HG02623 (cell line): ENCODE measurements around the gene FAM43B.
"Not testable (repeated sequence)": the region's sequence is repeated elsewhere in the genome, so short reads cannot be mapped to it uniquely, and the experiment has no call there.

ENCODE experiments used
- ATAC-seq: cut with Tn5 transposase; IDR thresholded peaks from one replicate; pipeline ENCODE4 v1.9.1; 2021; ENCODE audit warnings: moderate library complexity; ENCODE audit not compliant: unreplicated experiment

Gene FAM43B

DNA sequence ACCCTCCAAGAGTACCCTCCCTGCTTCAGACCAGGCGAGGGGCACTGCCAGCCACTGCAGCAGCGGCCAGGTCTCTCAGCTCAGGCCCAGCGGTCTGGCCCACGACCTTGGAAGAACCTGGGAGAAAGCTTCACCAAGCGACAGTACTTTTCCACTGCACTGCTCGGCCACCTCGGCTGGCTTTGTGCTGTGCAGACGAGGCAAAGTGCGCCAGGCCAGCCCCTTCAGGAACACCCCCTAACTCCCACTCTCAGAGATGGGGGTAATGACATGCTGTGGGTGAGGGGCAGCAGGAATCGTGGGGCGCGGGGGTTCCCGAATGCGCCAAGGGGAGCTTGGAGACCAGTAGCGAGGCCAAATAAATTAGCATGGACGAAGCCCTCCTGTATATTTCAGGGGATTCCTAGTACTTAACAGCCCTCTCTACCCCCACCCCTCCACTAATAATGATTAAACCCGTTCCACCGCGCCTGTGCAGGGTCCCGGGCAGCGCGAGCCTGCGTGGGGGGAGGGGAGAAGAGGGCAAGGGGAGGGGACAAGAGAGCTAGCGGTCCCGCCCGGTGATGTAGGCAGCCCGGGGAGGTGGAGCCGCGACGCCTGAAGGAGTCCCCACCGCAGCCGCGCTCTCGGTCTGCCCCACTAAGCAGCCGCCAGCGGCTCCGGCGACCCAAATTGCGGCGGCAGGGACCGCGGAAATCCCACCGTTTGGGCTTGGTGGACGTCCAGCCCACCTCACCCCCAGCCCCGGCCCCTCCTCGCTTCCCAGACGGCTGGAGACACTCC is at the start of gene FAM43B:
FAM43B (plus strand) TSS at position 629 of the 783 bp plus-strand sequence. CDS start 401 bp downstream, outside the sequence.
- no peak for ATAC-seq

DNA sequence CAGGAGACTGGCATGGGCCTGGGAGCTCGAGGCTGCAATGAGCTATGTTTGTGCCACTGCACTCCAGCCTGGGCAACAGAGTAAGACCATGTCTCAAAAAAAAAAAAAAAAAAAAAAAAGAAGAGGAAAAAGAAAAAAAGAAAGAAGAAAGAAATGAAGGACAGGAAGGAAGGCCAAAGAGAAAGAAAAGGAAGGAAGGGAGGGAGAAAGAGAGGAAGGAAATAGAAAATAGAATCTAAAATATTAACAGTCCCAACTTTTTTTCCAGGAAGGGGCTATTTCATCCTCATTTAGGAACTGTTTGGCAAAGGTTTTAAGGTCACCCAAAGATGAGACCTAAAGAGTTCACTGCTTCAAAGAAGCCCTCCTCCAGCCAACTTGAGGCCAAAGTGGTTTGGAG is 46.9 kb upstream of the FAM43B start:
- no peak for ATAC-seq

DNA sequence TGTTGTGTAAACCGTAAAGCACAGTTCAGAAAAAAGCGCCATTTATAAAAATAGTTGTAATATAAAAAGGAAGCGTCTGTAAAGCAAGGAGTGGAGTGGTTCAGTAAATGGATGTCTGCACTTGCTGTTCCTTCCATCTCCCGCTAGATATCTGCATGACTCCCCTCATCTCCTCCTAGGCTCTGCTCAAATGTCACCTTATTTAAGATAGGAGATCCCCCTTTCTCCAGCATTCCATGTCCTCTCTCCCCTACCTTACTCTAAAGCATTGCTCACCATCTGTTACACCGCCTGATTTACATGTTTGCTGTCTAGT is 45.2 kb upstream of the FAM43B start:
- ATAC-seq, result peak; percentile 14

GRCh38 chr1:20507564-20508410 is 44.6 kb upstream of the FAM43B start, which contains the start of gene MUL1:
Gene MUL1 (minus strand): TSS chr1:20508151. CDS start chr1:20508024, 127 bp downstream.
- peak; percentile 93 for ATAC-seq

DNA sequence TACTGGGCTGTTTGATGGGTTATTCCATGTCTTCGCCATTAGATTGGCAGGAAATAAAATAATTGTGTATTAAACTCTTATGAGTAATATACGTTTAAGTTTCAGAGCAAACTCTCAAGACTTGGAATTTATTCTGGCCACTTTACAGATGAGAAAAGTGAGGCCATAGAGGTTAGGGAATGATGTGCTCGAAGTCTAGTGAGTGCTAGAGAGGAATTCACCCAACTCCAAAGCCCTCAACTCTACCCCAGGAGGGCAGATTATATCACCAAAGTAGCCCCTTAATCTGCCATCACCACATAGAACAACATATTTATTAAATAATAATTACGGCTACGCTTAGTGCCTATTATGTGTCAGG is 44.0 kb upstream of the FAM43B start:
- ATAC-seq, result no peak

- ATAC-seq, result no peak
Measured at GRCh38 chr1:20511518-20512428, 40.6 kb upstream of the FAM43B start.

DNA sequence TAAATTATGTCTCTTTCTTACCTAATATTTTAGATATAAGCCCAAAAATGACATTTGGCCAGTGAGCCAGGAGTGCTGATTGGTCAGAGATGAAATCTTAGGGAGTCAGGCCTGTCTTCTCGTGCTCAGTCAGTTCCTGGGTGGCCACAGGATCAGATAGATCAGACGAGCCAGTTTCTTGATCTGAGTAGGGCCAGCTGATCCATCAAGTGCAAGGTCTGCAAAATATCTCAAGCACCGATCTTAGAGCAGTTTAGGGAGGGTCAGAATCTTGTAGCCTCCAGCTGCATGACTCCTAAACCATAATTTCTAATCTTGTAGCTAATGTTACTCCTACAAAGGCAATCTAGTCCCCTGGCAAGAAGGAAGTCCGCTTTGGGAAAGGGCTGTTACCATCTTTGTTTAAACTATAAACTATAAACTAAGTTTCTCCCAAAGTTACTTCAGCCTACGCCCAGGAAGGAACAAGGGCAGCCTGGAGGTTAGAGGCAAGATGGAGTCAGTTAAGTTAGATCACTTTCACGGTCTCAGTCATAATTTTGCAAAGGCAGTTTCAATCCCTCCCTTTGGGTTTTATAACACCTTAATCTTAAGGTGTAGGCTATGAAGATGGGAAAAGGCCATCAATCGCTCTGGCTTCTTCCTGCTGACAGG is 32.6 kb upstream of the FAM43B start:
- ATAC-seq, result not testable (repeated sequence)

GRCh38 chr1:20521960-20522861 is 30.2 kb upstream of the FAM43B start:
- ATAC-seq, result no peak

- no peak for ATAC-seq
Measured at GRCh38 chr1:20526267-20526666, 26.1 kb upstream of the FAM43B start.

DNA sequence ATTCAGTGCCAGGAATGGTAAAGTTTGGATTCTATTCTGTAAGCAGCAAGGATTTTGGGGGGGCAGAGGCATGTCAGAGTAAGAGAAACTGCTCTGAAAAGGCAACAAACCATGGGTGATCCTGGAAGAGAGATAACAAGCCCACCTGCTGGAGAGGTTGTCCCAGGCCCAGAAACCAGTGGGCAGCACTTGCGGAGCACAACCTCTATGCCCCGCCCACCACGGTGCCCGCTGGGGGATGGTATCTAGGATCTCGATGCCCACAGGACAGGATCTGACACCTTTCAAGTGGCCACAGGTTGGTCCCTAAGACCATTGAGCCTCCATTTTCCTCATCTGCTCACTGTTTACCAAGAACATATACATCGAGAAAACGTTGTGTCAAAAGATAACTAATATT is 24.2 kb upstream of the FAM43B start:
- no peak for ATAC-seq

DNA sequence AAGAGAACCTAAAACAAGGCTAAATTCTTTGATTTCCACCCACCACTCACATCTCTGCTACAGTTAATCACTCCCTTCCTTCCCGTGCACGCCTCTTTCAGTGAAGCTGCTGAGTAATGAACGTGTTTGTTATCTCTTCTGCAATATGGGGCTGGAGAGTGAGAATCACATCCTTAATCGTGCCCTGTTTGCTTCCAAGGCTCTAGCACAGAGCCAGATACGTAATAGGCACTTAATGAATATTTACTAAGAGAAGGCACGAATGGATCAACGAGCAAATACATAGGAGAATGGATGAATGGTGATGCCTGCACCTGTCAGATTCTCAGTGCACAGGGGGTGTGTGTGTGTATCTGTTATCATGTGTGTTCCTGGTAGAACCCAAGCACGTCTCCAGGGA is 22.1 kb upstream of the FAM43B start:
- ATAC-seq, result no peak

- no peak for ATAC-seq
Measured at GRCh38 chr1:20530901-20531300, 21.5 kb upstream of the FAM43B start.

DNA sequence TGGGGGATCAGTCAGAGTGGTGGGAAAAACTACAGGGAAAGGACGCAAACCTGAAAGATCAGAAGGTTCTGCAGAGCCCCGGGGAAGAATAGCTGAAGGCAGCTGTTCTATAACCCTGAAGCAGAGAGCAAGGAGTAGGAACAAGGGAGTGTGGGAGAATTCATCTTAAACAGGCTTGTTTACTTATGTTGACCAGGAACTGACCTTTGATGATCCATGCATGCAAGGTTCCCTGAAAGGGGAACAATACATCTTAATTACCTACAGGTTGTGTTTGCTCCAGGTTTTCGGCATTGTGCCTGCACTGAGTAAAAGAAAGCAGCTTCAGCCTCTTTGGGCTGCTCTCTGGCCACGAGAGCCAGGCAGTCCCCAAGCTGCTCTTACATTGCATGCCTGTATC is 18.7 kb upstream of the FAM43B start:
- ATAC-seq, result no peak

DNA sequence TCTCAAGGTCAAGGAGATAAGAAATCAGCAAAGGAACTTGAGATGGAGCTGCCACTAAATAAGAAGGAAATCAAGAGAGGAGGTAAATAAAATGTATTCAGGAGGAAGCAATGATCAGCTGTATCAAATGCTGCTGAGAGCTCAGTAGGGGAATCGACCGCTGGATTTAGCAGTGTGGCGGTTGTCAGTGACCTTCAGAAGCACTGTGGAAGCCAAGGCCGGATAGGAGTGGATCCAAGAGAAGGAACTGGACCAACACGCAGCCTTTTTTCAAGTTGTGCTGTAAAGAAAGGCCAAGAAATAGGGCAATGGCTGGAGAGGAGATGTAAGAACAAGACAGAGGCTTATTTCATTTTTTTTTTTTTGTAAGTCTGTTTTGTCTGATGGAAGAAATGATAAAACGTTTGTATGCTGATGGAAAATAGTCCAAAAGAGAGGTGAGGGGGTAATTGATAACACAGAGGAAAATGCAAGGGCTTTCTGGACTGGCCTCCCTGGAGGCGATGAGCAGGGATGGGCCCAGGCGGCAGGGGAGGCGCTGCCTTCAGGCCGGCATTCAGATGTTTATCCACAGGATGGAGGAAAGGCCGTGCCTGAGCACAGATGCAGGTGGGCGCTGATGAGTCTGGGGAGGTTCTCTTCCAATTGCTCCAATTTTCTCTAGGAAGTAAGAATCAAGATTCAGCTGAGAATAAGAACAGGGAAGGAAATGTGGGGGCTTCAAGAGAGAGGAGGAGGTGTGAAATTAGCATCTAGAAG is 17.5 kb upstream of the FAM43B start:
- no peak for ATAC-seq

GRCh38 chr1:20538227-20538626 is 14.1 kb upstream of the FAM43B start:
- ATAC-seq, result no peak

DNA sequence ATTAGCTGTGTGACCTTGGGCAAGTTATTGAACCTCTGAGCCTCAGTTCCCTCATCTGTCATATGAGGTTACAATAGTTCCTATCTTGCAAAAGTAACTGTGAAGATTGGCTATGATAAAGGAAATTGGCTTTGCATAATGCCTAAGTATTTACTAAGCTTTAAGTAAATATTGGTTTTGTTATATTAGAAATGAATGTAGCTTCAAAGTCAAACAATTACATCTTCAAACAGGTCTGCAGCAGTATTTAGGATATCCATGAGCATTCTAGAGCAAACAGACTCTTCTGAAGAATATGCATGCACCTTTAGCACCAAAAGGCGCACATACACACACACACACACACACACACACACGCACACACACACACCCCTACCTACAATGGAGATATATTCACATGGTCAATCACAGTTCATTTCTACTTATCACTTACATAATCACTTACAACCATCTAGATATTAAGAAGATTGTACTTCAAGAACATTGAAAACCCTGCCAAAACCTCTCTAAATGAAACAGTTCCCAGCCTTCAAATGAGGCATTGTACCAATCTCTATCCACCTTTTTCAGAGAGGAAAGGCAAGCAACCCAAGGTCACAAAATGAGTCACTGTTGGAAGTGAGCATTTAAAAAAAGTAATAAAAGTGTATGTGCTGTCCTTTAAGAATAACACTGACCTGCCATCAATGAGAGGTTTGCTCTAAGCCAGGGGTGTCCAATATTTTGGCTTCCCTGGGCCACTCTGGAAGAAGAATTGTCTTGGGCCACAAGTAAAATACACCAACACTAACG is 13.4 kb upstream of the FAM43B start:
- ATAC-seq, result no peak

DNA sequence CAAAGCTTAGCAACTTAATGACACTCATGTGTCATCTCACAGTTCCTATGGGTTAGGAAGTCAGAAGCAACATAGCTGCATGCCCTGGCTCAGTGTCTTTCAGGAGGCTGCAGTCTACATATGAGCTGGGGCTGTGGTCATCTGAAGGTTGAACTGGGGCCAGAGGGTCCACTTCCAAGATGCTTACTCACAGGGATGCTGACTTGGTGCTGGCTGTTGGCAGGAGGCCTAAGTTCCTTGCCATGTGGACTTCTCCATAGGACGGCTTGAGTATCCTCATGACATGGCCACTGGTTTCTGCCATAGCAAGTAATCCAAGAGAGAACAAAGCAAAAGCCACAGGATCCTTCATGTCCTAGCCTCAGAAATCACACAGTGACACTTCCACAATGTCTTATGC is 12.1 kb upstream of the FAM43B start:
- ATAC-seq, result no peak

- ATAC-seq, result no peak
Measured at GRCh38 chr1:20546637-20547036, 5.7 kb upstream of the FAM43B start.
